HFF-Myc (cell line): ENCODE measurements around the gene FBXO9.

Experiments
- DNase-seq: peaks from one replicate; pipeline ENCODE4 v3.0.0-alpha.2; 2011; ENCODE audit warnings: low read depth; ENCODE audit errors: extremely low read depth
- H3K4me3 ChIP-seq: replicated peaks from 2 replicates; pipeline ENCODE4 v1.5.1; 2011; ENCODE audit warnings: low read depth, mild to moderate bottlenecking, control low read depth, low read length
- CTCF ChIP-seq: IDR thresholded peaks from 2 replicates; pipeline ENCODE4 v1.5.1; 2012; ENCODE audit warnings: mild to moderate bottlenecking, low read depth, low read length, control low read depth; ENCODE audit errors: missing control alignments

FBXO9 gene

GRCh38 chr6:53035549-53036213, 29.5 kb upstream of the FBXO9 start:
- TF ChIP-seq CTCF = no peak
- H3K4me3 ChIP-seq = no peak overlapping the region
- DNase-seq = no peak

GRCh38 chr6:53038141-53038540, 27.1 kb upstream of the FBXO9 start:
- no peak for TF ChIP-seq CTCF
- no peak overlapping the region for H3K4me3 ChIP-seq
- no peak for DNase-seq

GRCh38 chr6:53038596-53038995, 26.6 kb upstream of the FBXO9 start:
- DNase-seq = no peak
- no peak overlapping the region for H3K4me3 ChIP-seq
- TF ChIP-seq CTCF = no peak

- no peak for TF ChIP-seq CTCF
- no peak overlapping the region for H3K4me3 ChIP-seq
- DNase-seq = no peak
Measured at GRCh38 chr6:53041356-53041755, 23.8 kb upstream of the FBXO9 start.

GRCh38 chr6:53042112-53042511, 23.1 kb upstream of the FBXO9 start:
- no peak for TF ChIP-seq CTCF
- DNase-seq = no peak
- no peak overlapping the region for H3K4me3 ChIP-seq

GRCh38 chr6:53043581-53043980, 21.6 kb upstream of the FBXO9 start:
- no peak for TF ChIP-seq CTCF
- DNase-seq = no peak
- H3K4me3 ChIP-seq = no peak overlapping the region

GRCh38 chr6:53044071-53044470, 21.1 kb upstream of the FBXO9 start:
- no peak for TF ChIP-seq CTCF
- DNase-seq = no peak
- H3K4me3 ChIP-seq = no peak overlapping the region
